Peyer's patch (tissue), 4 donors: ENCODE data around the gene MYOCD. TPM values are rescaled to one million over a fixed set of nuclear protein-coding genes. Genes with fewer than 3 reads are reported as not detected.
A peak's percentile ranks its signal among the peaks of the same experiment; 100 is the strongest.

Source experiments
- DNase-seq, 3 donors: peaks; one replicate each; pipeline ENCODE4 v3.0.0-alpha.2; 2017 to 2019
- H3K27ac ChIP-seq, 4 donors: fragments of 200-600 bp; sonication (generic); one replicate each; pipeline ENCODE4 v1.5.1; 2016 to 2019
- H3K27me3 ChIP-seq, 2 donors: fragments of 200-600 bp; sonication (generic); one replicate each; pipeline ENCODE4 v1.5.1; 2019
- H3K36me3 ChIP-seq, 3 donors: fragments of 200-600 bp; sonication (generic); one replicate each; pipeline ENCODE4 v1.5.1; 2016 to 2019
- H3K4me1 ChIP-seq, 4 donors: fragments of 200-600 bp; sonication (generic); one replicate each; pipeline ENCODE4 v1.5.1; 2016 to 2019
- H3K4me3 ChIP-seq, 4 donors: fragments of 200-600 bp; sonication (generic); 1 replicate in 3 of 4; 2 replicates in 1 of 4; pipeline ENCODE4 v1.5.1; 2016 to 2019; ENCODE audit warnings: mild to moderate bottlenecking in 1 of 4
- H3K9me3 ChIP-seq, 4 donors: fragments of 200-600 bp; sonication (generic); one replicate each; pipeline ENCODE4 v1.5.1; 2016 to 2019; ENCODE audit warnings: mild to moderate bottlenecking in 1 of 4
- CTCF ChIP-seq, 6 experiments: fragments of 450-650 bp in 4 of 6; fragments of 200-600 bp in 2 of 6; sonication (generic) in 1 of 6; IDR thresholded peaks; one replicate each; pipeline ENCODE4 v1.5.1; 2017 to 2019; ENCODE audit warnings: antibody characterized with exemption in 6 of 6, mild to moderate bottlenecking in 3 of 6, moderate library complexity in 1 of 6
- POLR2A ChIP-seq, 2 donors: fragments of 450-650 bp; IDR thresholded peaks; one replicate each; pipeline ENCODE4 v1.5.1; 2017; ENCODE audit warnings: antibody characterized with exemption in 2 of 2, mild to moderate bottlenecking in 2 of 2, moderate library complexity in 2 of 2
- total RNA-seq, 4 donors: library from RNA; depleted of rRNA; stranded (reverse); fragments of >200 nt; gene quantifications; one replicate each; pipeline ENCODE4 v1.1.0, GENCODE V29; 2016

The MYOCD gene
- total RNA-seq, 4 donors from 2014 or later: 1.2 to 5.2 (median 3.4) TPM

GRCh38 chr17:12672947-12673346, 7.3 kb downstream of the MYOCD start:
- Histone ChIP-seq H3K4me1 (no peaks in the 10 kb centered on the region), H3K4me3 (no peak overlapping the region), H3K27me3 (no peaks in the 10 kb centered on the region), H3K9me3 (no peaks in the 10 kb centered on the region), H3K36me3 (no peaks in the 10 kb centered on the region), H3K27ac (no peak overlapping the region)
- DNase-seq: no peak
- TF ChIP-seq CTCF (IDR thresholded peaks at IDR 0.05) (no peak), POLR2A (IDR thresholded peaks at IDR 0.05) (no peak)

- Histone ChIP-seq H3K36me3 (no peaks in the 10 kb centered on the region), H3K4me1 (no peaks in the 10 kb centered on the region), H3K4me3 (no peak overlapping the region), H3K27ac (no peak overlapping the region), H3K9me3 (no peaks in the 10 kb centered on the region), H3K27me3 (no peaks in the 10 kb centered on the region)
- no peak for DNase-seq
- no peak for TF ChIP-seq CTCF (IDR thresholded peaks at IDR 0.05)
- no peak for TF ChIP-seq POLR2A (IDR thresholded peaks at IDR 0.05)
Observed at GRCh38 chr17:12673788-12674187, 8.1 kb downstream of the MYOCD start.

- no peak for DNase-seq
- Histone ChIP-seq H3K27ac (peak overlapping the region in 1 of 4 donors; percentile 66), H3K9me3 (no peaks in the 10 kb centered on the region), H3K4me1 (no peaks in the 10 kb centered on the region), H3K27me3 (no peaks in the 10 kb centered on the region), H3K36me3 (no peaks in the 10 kb centered on the region), H3K4me3 (no peak overlapping the region)
- TF ChIP-seq POLR2A (IDR thresholded peaks at IDR 0.05) (no peak), CTCF (IDR thresholded peaks at IDR 0.05) (no peak)
Observed at GRCh38 chr17:12680407-12680897, 14.8 kb downstream of the MYOCD start.

- H3K27me3 ChIP-seq: no peaks in the 10 kb centered on the region
- H3K36me3 ChIP-seq: no peaks in the 10 kb centered on the region
- no peaks in the 10 kb centered on the region for H3K4me1 ChIP-seq
- H3K9me3 ChIP-seq: no peaks in the 10 kb centered on the region
- peak overlapping the region in 1 of 4 donors; percentile 66 for H3K27ac ChIP-seq
- DNase-seq: no peak
- TF ChIP-seq CTCF (IDR thresholded peaks at IDR 0.05) (no peak), POLR2A (IDR thresholded peaks at IDR 0.05) (no peak)
- H3K4me3 ChIP-seq: no peak overlapping the region
Observed at GRCh38 chr17:12680993-12681392, 15.3 kb downstream of the MYOCD start.

- Histone ChIP-seq H3K4me1 (no peaks in the 10 kb centered on the region), H3K27ac (no peak overlapping the region)
- TF ChIP-seq CTCF (IDR thresholded peaks at IDR 0.05): no peak
- TF ChIP-seq POLR2A (IDR thresholded peaks at IDR 0.05): no peak
Observed at GRCh38 chr17:12683299-12683698, 17.6 kb downstream of the MYOCD start.

GRCh38 chr17:12686486-12686885, 20.8 kb downstream of the MYOCD start:
- Histone ChIP-seq H3K27ac (no peak overlapping the region), H3K4me1 (no peaks in the 10 kb centered on the region), H3K4me3 (no peak overlapping the region), H3K9me3 (no peaks in the 10 kb centered on the region), H3K27me3 (no peaks in the 10 kb centered on the region), H3K36me3 (no peaks in the 10 kb centered on the region)
- no peak for TF ChIP-seq CTCF (IDR thresholded peaks at IDR 0.05)
- no peak for TF ChIP-seq POLR2A (IDR thresholded peaks at IDR 0.05)
- DNase-seq: no peak

More at GRCh38 chr17:12683299-12683698, 17.6 kb downstream of the MYOCD start:
- DNase-seq: no peak
- no peak overlapping the region for H3K4me3 ChIP-seq
- H3K27me3 ChIP-seq: no peaks in the 10 kb centered on the region
- no peaks in the 10 kb centered on the region for H3K36me3 ChIP-seq
- no peaks in the 10 kb centered on the region for H3K9me3 ChIP-seq
